Chondrocyte (in vitro differentiated cells): Measurements from ENCODE around the gene AAGAB. TPM values are rescaled to one million over a fixed set of nuclear protein-coding genes. Genes with fewer than 3 reads are reported as not detected.
A peak's percentile ranks its signal among the peaks of the same experiment; 100 is the strongest.

Experiments used
- DNase-seq: peaks from one replicate; pipeline ENCODE4 v3.0.0; 2021; ENCODE audit warnings: mixed read lengths, low spot score
- H3K27ac Mint-ChIP-seq: one replicate; pipeline ENCODE4 v1.8.0; 2021; ENCODE audit warnings: mild to moderate bottlenecking, moderate library complexity, mixed read lengths; ENCODE audit not compliant: unreplicated experiment
- H3K27me3 Mint-ChIP-seq: 2 replicates; pipeline ENCODE4 v1.8.0; 2021; ENCODE audit warnings: low read depth, mixed read lengths
- H3K36me3 Mint-ChIP-seq: 2 replicates; pipeline ENCODE4 v1.8.0; 2021; ENCODE audit warnings: low read depth, mixed read lengths
- H3K4me1 Mint-ChIP-seq: 2 replicates; pipeline ENCODE4 v1.8.0; 2021; ENCODE audit warnings: low read depth, mild to moderate bottlenecking, mixed read lengths
- H3K4me3 Mint-ChIP-seq: one replicate; pipeline ENCODE4 v1.8.0; 2021; ENCODE audit warnings: mild to moderate bottlenecking, moderate library complexity, mixed read lengths; ENCODE audit not compliant: unreplicated experiment
- H3K9me3 Mint-ChIP-seq: 2 replicates; pipeline ENCODE4 v1.8.0; 2021; ENCODE audit warnings: low read depth, mixed read lengths
- total RNA-seq: library from RNA; stranded (reverse); gene quantifications from 3 replicates; pipeline ENCODE4 v1.2.1, GENCODE V29; 2021
- TF ChIP-seq, protein P1 (sequence below): fragments of 200-600 bp; sonication (generic); IDR thresholded peaks from 2 replicates; pipeline ENCODE4 v1.5.0; 2021; ENCODE audit warnings: antibody characterized with exemption, mild to moderate bottlenecking, moderate library complexity

Gene AAGAB
- total RNA-seq, 1 donor from 2014 or later = 32.0 TPM

DNA sequence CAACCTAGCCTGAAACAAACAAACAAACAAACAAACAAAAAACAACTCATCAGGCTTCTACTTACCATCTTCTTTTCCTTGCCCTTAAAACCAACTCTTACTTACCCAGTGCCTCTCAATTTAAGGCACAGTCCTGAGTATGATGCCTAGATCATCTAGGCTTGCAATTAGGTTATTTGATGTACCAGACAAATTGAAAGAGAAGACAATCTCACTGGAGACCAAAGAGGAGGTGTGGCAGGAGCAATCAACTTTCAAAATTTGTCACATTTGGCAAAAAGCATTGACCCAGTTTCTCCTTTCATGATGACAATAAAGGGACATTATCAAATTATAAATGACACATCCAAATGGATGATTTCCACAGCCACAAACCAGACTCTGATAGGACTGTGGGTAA lies 36.0 kb downstream of the AAGAB start:
- H3K4me3 Mint-ChIP-seq = no peak overlapping the region
- H3K27me3 Mint-ChIP-seq = no peaks in the 10 kb centered on the region
- TF ChIP-seq, protein P1, sequence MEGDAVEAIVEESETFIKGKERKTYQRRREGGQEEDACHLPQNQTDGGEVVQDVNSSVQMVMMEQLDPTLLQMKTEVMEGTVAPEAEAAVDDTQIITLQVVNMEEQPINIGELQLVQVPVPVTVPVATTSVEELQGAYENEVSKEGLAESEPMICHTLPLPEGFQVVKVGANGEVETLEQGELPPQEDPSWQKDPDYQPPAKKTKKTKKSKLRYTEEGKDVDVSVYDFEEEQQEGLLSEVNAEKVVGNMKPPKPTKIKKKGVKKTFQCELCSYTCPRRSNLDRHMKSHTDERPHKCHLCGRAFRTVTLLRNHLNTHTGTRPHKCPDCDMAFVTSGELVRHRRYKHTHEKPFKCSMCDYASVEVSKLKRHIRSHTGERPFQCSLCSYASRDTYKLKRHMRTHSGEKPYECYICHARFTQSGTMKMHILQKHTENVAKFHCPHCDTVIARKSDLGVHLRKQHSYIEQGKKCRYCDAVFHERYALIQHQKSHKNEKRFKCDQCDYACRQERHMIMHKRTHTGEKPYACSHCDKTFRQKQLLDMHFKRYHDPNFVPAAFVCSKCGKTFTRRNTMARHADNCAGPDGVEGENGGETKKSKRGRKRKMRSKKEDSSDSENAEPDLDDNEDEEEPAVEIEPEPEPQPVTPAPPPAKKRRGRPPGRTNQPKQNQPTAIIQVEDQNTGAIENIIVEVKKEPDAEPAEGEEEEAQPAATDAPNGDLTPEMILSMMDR = no peak
- no peaks in the 10 kb centered on the region for H3K4me1 Mint-ChIP-seq
- peaks cover 7% of the 10 kb centered on the region for H3K36me3 Mint-ChIP-seq
- no peak overlapping the region for H3K27ac Mint-ChIP-seq
- DNase-seq = no peak
- no peaks in the 10 kb centered on the region for H3K9me3 Mint-ChIP-seq

DNA sequence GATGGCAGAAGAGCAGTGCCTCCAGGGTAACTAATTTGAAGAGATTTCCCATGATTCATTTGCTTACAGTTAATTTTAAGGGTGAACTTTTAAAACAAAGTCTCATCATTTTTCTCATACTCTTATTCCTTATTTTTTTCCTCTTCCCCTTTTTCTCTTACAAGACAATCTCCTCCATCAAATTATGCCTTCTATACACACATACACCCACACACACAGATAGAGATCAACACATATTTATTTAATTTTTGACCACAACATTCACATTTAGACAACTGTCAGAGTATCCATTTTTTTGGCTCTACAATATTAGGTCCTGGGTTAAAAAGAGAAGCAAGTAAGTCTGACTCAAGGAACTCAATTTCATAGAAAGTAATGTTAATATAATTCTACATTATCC lies 37.6 kb downstream of the AAGAB start:
- no peak for DNase-seq
- TF ChIP-seq, protein P1 = no peak
- no peaks in the 10 kb centered on the region for H3K9me3 Mint-ChIP-seq
- peak overlapping the region; percentile 17 for H3K27ac Mint-ChIP-seq
- H3K36me3 Mint-ChIP-seq = peaks cover 7% of the 10 kb centered on the region
- H3K4me1 Mint-ChIP-seq = peaks cover 8% of the 10 kb centered on the region
- no peak overlapping the region for H3K4me3 Mint-ChIP-seq
- no peaks in the 10 kb centered on the region for H3K27me3 Mint-ChIP-seq

DNA sequence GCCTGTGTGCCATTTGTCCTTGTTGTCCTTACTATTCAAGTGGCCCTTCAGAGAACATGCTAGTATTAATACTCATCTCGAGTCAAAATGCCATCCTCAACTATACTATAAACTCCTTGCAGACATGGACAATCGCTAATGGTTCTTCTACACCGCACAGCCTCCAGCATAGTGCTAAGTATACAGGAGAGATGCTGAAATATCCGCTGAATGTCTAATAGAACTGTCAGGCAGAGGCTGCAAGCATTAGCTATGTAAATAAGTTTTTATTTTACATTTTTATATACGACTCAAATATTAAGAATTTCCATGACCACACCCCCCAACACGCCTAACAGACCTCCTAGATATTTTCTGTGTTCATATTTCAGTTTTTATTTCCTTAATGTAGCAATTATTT lies 39.4 kb downstream of the AAGAB start:
- Mint-ChIP-seq H3K36me3 (peaks cover 8% of the 10 kb centered on the region), H3K27ac (no peak overlapping the region), H3K9me3 (no peaks in the 10 kb centered on the region), H3K4me3 (no peak overlapping the region), H3K4me1 (peaks cover 8% of the 10 kb centered on the region), H3K27me3 (no peaks in the 10 kb centered on the region)
- no peak for DNase-seq
- TF ChIP-seq, protein P1 = no peak

DNA sequence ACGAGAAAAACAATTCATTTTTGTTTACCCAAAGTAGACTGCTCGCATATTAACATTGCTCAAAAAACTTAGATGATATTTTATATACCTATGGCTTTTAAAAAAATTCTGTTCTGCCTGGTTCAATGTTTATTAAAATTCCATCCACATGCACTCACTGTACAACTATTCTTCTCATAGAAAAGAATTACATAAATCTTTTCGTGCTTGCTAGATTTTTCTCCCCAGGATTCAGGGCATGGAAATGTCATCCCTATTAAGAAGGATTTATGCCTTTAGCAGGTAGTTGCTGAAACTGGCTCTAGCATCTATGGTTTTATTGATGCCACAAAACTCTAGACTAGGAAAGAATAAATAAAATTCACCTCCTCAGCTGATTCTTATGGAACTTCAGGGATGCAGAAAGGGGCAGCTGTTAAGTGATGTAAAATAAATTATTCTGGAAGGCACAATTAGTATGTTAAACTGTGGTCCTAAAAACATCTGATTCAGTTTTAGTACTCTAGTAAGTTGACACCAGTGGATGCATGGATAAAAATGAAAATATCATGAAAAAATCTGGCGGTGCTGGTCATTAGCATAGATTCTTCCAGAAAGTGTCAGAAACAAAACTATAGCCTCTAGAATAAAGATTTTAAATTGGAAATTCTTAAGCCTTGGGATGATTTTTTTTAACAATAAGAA lies 41.6 kb downstream of the AAGAB start:
- Mint-ChIP-seq H3K4me3 (no peak overlapping the region), H3K27me3 (no peaks in the 10 kb centered on the region), H3K9me3 (no peaks in the 10 kb centered on the region), H3K27ac (no peak overlapping the region), H3K4me1 (peaks cover 8% of the 10 kb centered on the region), H3K36me3 (peaks cover 11% of the 10 kb centered on the region)
- TF ChIP-seq, protein P1 = no peak
- no peak for DNase-seq

DNA sequence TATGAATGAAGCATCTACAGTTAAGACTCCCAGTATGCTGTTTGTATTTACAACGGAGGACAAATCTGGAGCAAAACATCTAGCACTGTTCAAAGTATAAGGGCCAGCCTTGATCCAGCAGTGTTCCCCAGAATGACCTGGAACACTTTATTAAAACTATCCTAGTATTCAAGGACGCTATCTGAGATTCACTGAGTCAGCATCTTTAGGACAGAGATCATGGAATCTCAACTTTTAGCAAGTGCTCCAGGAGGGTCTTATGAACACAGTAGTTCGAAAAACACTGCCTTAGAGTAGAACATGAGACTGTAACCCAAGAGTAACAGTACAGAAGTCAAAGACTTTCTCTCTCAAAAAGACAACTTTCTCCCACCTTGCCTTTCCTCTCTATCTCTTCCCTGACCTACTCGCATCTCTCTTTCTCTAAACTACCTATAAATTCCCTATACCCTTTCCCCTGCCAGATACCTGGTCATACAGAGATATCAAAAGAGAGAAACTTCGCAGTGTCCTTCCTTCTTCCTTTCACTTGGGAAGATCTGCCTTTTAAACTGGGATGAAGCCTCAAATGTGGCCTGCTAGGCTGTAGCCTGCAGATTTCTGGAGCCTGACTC lies 43.8 kb downstream of the AAGAB start:
- Mint-ChIP-seq H3K4me1 (peaks cover 8% of the 10 kb centered on the region), H3K27ac (no peak overlapping the region), H3K27me3 (no peaks in the 10 kb centered on the region), H3K4me3 (no peak overlapping the region), H3K9me3 (no peaks in the 10 kb centered on the region), H3K36me3 (peaks cover 16% of the 10 kb centered on the region)
- TF ChIP-seq, protein P1 = no peak
- no peak for DNase-seq
